A673 (cell line): ENCODE results near the gene LINC00305.

Experiments
- EZH2 ChIP-seq: fragments of 200-600 bp; sonication (generic); IDR thresholded peaks from 2 replicates; pipeline ENCODE4 v1.6.1; 2017; ENCODE audit warnings: borderline replicate concordance, low read depth, mild to moderate bottlenecking, mixed read lengths, antibody characterized with exemption, low read length; ENCODE audit not compliant: poor library complexity, severe bottlenecking
- TF ChIP-seq, protein P1 (sequence below): fragments of 300-800, 200-600 bp; sonication (generic); conservative IDR thresholded peaks from 2 replicates; pipeline ENCODE4 v1.5.1; 2017; ENCODE audit warnings: low read depth, mild to moderate bottlenecking, antibody characterized with exemption, low read length, moderate library complexity, mixed read lengths

DNA sequence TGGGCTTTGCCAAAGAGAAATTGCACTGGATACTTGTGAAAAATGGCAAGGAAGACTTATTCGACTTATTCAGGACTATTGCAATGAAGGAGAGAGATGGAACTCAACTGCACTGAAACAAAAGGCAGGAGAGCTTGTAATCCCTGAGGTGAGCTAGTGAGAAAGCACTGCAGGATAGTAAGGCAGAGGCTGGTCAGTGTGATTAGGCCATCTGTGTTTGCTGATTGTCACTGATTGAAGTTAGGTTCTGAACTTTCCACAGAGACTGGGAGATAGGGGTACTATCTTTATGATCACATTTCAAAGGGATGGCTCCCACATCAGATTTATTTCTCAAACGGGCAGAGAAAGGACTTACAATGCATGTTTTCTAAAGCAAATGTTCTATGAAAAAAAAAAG, 96.1 kb downstream of the LINC00305 start:
- no peak for TF ChIP-seq EZH2
- TF ChIP-seq, protein P1, sequence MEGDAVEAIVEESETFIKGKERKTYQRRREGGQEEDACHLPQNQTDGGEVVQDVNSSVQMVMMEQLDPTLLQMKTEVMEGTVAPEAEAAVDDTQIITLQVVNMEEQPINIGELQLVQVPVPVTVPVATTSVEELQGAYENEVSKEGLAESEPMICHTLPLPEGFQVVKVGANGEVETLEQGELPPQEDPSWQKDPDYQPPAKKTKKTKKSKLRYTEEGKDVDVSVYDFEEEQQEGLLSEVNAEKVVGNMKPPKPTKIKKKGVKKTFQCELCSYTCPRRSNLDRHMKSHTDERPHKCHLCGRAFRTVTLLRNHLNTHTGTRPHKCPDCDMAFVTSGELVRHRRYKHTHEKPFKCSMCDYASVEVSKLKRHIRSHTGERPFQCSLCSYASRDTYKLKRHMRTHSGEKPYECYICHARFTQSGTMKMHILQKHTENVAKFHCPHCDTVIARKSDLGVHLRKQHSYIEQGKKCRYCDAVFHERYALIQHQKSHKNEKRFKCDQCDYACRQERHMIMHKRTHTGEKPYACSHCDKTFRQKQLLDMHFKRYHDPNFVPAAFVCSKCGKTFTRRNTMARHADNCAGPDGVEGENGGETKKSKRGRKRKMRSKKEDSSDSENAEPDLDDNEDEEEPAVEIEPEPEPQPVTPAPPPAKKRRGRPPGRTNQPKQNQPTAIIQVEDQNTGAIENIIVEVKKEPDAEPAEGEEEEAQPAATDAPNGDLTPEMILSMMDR, result no peak
